HEK293 (cell line): ENCODE data around the gene EBNA1BP2.

Experiments used
- CTCF ChIP-seq: fragments of 450-650 bp; formaldehyde crosslinking; IDR thresholded peaks from 2 replicates; pipeline ENCODE4 v1.5.1; 2016; ENCODE audit warnings: missing biosample characterization, missing genetic modification characterization
- PATZ1 ChIP-seq: fragments of 450-650 bp; formaldehyde crosslinking; IDR thresholded peaks from 2 replicates; pipeline ENCODE4 v1.5.1; 2016; ENCODE audit warnings: missing biosample characterization, missing genetic modification characterization
- PBX3 ChIP-seq: sonication (generic); formaldehyde crosslinking; IDR thresholded peaks from 2 replicates; pipeline ENCODE4 v1.8.1; 2022; ENCODE audit warnings: mild to moderate bottlenecking, moderate library complexity, missing genetic modification reagents
- SALL2 ChIP-seq: fragments of 450-650 bp; formaldehyde crosslinking; IDR thresholded peaks from 2 replicates; pipeline ENCODE4 v1.5.0; 2017; ENCODE audit warnings: missing biosample characterization, mild to moderate bottlenecking, missing genetic modification characterization, borderline replicate concordance
- YY1 ChIP-seq: fragments of 450-650 bp; formaldehyde crosslinking; IDR thresholded peaks from 2 replicates; pipeline ENCODE4 v1.5.1; 2018; ENCODE audit warnings: missing biosample characterization, missing genetic modification characterization
- ZNF175 ChIP-seq: fragments of 450-650 bp; formaldehyde crosslinking; IDR thresholded peaks from 2 replicates; pipeline ENCODE4 v1.5.1; 2016; ENCODE audit warnings: missing biosample characterization, missing genetic modification characterization
- ZNF639 ChIP-seq: fragments of 450-650 bp; formaldehyde crosslinking; IDR thresholded peaks from 2 replicates; pipeline ENCODE4 v1.5.1; 2016; ENCODE audit warnings: missing biosample characterization, missing genetic modification characterization
- ZNF792 ChIP-seq: fragments of 450-650 bp; formaldehyde crosslinking; IDR thresholded peaks from 2 replicates; pipeline ENCODE4 v1.5.1; 2016; ENCODE audit warnings: missing biosample characterization, missing genetic modification characterization
- ZNF830 ChIP-seq: fragments of 450-650 bp; IDR thresholded peaks from 2 replicates; pipeline ENCODE4 v1.5.0; 2018; ENCODE audit warnings: missing biosample characterization, missing genetic modification characterization, low read depth, mild to moderate bottlenecking, moderate library complexity

GRCh38 chr1:43134640-43135039 is 37.5 kb downstream of the EBNA1BP2 start:
- no peak for TF ChIP-seq YY1 (tag by site-specific recombination)
- no peak for TF ChIP-seq CTCF (tag by site-specific recombination)
- TF ChIP-seq SALL2, result no peak
- TF ChIP-seq ZNF175, result no peak
- no peak for TF ChIP-seq PATZ1 (tag by site-specific recombination)
- TF ChIP-seq ZNF830, result no peak
- no peak for TF ChIP-seq PBX3 (CRISPR knock-in tag)
- TF ChIP-seq ZNF639 (tag by site-specific recombination), result no peak
- TF ChIP-seq ZNF792 (tag by site-specific recombination), result no peak
